HUES64 (cell line): ENCODE data around the gene CCDC92.

Experiments used
- H3K27ac ChIP-seq: 2 replicates; pipeline ENCODE4 v1.7.0; 2013; ENCODE audit warnings: low read depth, low read length, inconsistent platforms
- H3K27me3 ChIP-seq: 2 replicates; pipeline ENCODE4 v1.6.1; 2013; ENCODE audit warnings: mild to moderate bottlenecking, low read length; ENCODE audit not compliant: insufficient read depth
- H3K36me3 ChIP-seq: 2 replicates; pipeline ENCODE4 v1.6.1; 2013; ENCODE audit warnings: mild to moderate bottlenecking, low read length; ENCODE audit not compliant: insufficient read depth
- H3K4me1 ChIP-seq: 2 replicates; pipeline ENCODE4 v1.6.1; 2013; ENCODE audit warnings: mild to moderate bottlenecking, low read length, moderate library complexity; ENCODE audit not compliant: insufficient read depth
- H3K4me3 ChIP-seq: 2 replicates; pipeline ENCODE4 v1.5.1; 2013; ENCODE audit warnings: mild to moderate bottlenecking, low read length, moderate library complexity
- H3K9ac ChIP-seq: 2 replicates; pipeline ENCODE4 v1.6.1; 2013; ENCODE audit warnings: mild to moderate bottlenecking, low read depth, low read length
- H3K9me3 ChIP-seq: 2 replicates; pipeline ENCODE4 v1.6.1; 2013; ENCODE audit warnings: low read depth, low read length; ENCODE audit not compliant: insufficient read depth
- WGBS: fragments of 150-250, 120-280 bp; methylation state at CpG from one replicate; pipeline ENCODE4 v1.1.7; 2013; ENCODE audit warnings: missing lambda C conversion rate; 5-methylcytosine and 5-hydroxymethylcytosine counted together

CCDC92 gene

DNA sequence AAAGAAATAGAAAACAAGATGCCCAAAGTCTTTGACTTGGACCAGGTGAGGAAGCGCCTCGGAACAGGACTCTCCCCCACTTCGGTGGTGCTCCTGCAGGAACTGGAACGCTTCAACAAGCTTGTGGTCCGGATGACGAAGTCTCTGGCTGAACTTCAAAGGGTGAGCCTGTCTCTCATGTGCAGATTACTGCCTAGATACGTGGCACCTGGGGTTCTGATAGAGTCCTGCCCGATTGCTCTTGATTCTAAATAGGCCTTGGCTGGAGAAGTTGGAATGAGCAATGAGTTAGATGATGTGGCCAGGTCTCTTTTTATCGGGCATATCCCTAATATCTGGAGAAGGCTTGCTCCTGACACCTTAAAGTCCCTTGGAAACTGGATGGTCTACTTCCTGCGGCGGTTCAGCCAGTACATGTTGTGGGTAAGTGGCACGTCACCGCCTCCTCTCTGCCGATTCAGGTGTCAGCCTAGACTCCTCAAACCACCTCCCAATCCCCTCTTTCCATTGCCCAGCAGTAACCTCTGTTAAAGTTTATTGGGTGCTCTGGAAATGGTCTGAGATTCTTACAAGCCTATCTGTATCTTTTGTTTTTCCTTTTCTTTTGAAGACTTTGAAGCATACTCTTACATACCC lies 40.8 kb downstream of the CCDC92 start:
- 91% methylated on average over 14 of the region's 14 CpGs for WGBS
- no peaks in the 10 kb centered on the region for H3K36me3 ChIP-seq
- no peaks in the 10 kb centered on the region for H3K4me1 ChIP-seq
- H3K9ac ChIP-seq = no peak overlapping the region
- no peaks in the 10 kb centered on the region for H3K27me3 ChIP-seq
- H3K27ac ChIP-seq = no peak overlapping the region
- no peaks in the 10 kb centered on the region for H3K9me3 ChIP-seq
- H3K4me3 ChIP-seq = no peak overlapping the region

DNA sequence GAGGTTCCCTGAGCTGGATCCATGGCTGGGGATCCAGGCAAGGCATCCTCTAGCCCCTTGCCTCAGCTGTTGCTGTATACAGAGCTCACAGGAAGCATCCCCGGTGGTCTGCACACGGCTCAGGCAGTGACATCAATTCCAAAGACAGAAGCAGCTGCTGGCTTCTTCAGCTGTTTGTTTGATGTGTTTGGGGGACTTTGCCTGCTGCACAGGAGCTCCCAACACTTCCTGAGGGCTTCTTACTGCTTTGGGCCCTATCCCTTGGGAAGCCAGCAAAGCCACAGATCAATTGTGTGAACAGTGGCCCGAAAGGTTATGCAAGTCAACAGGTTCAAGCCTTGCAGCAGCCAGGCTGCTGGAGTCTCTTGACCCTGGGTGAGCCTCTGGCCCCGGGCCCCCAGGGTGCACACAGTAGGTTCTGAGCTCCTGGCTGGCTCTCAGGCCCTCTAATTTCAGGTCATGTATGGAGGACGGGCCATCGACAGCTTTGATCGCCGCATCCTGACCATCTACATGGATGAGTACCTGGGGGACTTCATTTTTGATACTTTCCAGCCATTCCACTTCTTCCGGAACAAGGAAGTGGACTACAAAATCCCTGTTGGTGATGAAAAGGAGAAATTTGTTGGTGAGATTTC lies 42.6 kb downstream of the CCDC92 start:
- Histone ChIP-seq H3K4me1 (no peaks in the 10 kb centered on the region), H3K4me3 (no peak overlapping the region), H3K27me3 (no peaks in the 10 kb centered on the region; the same call in 1 of the 2 replicates), H3K9ac (no peak overlapping the region), H3K36me3 (no peaks in the 10 kb centered on the region), H3K27ac (no peak overlapping the region), H3K9me3 (no peaks in the 10 kb centered on the region)
- WGBS = 95% methylated on average over 9 of the region's 9 CpGs

DNA sequence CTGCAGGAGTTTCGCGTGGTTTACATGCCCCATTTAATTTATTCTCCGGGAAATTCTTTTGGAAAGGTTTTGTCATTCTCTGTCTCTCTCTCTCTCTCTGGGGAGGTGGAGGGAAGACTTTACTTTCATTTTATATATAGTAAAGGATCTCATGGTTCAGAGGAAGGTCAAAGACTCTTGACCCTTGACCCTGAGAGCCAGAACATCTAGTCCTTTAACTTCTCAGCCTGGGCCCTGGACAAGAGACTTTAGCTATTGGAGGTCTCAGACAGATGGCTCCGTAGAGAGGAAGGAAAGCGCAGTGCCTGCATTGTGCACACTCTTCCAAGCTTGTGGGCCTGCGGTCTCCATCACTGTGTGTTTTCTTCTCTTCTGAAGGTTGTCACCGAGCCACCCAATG lies 43.7 kb downstream of the CCDC92 start:
- H3K27ac ChIP-seq = no peak overlapping the region
- H3K4me3 ChIP-seq = no peak overlapping the region
- no peaks in the 10 kb centered on the region for H3K36me3 ChIP-seq
- no peak overlapping the region for H3K9ac ChIP-seq
- 90% methylated on average over 4 of the region's 7 CpGs for WGBS
- H3K9me3 ChIP-seq = no peaks in the 10 kb centered on the region
- no peaks in the 10 kb centered on the region; the same call in 1 of the 2 replicates for H3K27me3 ChIP-seq
- H3K4me1 ChIP-seq = no peaks in the 10 kb centered on the region

DNA sequence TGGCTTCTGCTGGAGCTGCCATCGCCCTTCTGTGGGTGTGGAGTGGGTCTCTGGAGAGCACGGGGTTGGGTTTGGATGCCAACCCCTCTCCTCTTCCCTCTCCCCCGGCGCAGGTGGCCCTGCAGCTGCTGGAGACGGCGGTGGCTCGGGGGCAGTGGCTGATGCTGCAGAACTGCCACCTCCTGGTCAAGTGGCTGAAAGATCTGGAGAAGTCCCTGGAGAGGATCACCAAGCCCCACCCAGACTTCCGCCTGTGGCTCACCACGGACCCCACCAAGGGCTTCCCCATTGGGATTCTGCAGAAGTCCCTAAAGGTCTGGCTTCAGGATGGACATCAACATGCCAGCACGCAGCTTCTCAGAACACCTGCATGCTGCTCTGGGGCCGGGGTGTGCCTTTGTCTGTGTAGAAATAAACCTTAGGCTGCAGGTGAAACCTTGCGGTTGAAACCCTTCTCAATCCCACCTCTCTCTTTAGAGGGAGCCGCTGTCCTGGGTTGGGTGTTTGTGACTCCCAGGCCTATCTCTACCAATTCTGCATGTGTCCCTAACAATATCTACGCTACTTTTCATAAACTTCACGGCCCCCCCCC lies 44.3 kb downstream of the CCDC92 start:
- Histone ChIP-seq H3K9ac (no peak overlapping the region), H3K4me3 (no peak overlapping the region), H3K36me3 (no peaks in the 10 kb centered on the region), H3K4me1 (no peaks in the 10 kb centered on the region), H3K27ac (no peak overlapping the region), H3K9me3 (no peaks in the 10 kb centered on the region), H3K27me3 (no peaks in the 10 kb centered on the region; the same call in 1 of the 2 replicates)
- 86% methylated on average over 15 of the region's 15 CpGs for WGBS

DNA sequence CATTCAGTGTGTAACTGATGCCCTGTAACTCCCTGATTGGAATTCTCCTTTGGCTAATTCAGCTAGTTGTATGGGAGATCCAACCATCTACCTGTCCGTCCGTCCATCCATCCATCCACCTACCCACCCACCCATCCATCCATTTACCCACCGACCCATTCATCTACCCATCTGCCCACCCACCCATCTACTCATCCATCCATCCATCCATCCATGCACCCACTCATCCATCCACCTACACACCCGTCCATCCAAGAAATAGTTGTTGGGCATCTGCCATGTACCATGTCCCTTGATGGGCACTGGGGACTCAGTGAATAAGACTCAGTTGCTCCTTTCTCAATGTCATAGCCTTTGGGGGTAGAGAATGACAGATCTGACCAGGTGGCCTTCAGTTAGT lies 48.1 kb downstream of the CCDC92 start:
- no peak overlapping the region for H3K4me3 ChIP-seq
- no peaks in the 10 kb centered on the region for H3K36me3 ChIP-seq
- no peak overlapping the region for H3K9ac ChIP-seq
- H3K4me1 ChIP-seq = no peaks in the 10 kb centered on the region
- 87% methylated on average over 4 of the region's 4 CpGs for WGBS
- H3K27me3 ChIP-seq = no peaks in the 10 kb centered on the region; the same call in 1 of the 2 replicates
- H3K27ac ChIP-seq = no peak overlapping the region
- H3K9me3 ChIP-seq = no peaks in the 10 kb centered on the region

DNA sequence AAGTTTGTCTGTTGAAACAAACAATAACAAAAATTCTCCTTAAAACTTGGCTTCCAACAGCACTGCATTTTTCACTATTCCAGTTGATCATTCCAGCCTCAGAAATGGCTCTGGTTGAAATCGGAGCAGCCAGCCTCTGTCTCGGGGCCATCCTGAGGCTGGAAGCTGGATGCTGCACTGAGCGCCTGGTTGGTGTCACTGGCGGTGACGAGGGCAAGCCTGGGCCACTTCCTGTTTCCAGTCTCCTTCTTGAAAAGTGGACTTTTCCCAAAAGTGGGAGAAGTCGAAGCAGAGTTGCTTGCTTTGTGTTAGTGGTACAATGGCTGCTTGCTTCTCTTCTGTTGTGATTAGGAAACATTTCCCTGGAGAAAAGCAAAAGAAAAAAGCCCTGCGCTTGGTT lies 48.7 kb downstream of the CCDC92 start:
- no peaks in the 10 kb centered on the region; the same call in 1 of the 2 replicates for H3K27me3 ChIP-seq
- H3K9ac ChIP-seq = no peak overlapping the region
- WGBS = 92% methylated on average over 7 of the region's 7 CpGs
- H3K4me3 ChIP-seq = no peak overlapping the region
- no peaks in the 10 kb centered on the region for H3K36me3 ChIP-seq
- H3K4me1 ChIP-seq = no peaks in the 10 kb centered on the region
- no peaks in the 10 kb centered on the region for H3K9me3 ChIP-seq
- H3K27ac ChIP-seq = no peak overlapping the region

DNA sequence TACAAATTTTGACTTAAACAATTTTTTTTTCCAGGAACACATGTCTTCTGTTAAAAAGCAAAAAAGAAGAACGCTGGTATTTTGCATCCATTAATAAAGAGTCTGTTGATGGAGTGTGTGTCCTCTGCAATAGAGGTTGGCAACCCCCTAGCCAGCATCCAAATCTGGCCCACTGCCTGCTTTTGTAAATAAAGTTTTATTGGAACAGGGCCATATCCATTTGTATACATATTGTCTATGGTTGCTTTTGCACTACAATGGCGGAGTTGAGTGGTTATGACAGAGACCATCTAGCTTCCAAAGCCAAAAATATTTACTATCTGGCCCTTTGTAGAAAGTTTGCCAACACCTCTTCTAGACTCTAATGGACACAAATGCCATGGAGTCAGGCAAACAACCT lies 49.6 kb downstream of the CCDC92 start:
- Histone ChIP-seq H3K4me3 (no peak overlapping the region), H3K9me3 (no peaks in the 10 kb centered on the region), H3K36me3 (no peaks in the 10 kb centered on the region), H3K4me1 (no peaks in the 10 kb centered on the region), H3K27me3 (no peaks in the 10 kb centered on the region; the same call in 1 of the 2 replicates), H3K27ac (no peak overlapping the region), H3K9ac (no peak overlapping the region)
- WGBS = 83% methylated on average over 2 of the region's 2 CpGs

DNA sequence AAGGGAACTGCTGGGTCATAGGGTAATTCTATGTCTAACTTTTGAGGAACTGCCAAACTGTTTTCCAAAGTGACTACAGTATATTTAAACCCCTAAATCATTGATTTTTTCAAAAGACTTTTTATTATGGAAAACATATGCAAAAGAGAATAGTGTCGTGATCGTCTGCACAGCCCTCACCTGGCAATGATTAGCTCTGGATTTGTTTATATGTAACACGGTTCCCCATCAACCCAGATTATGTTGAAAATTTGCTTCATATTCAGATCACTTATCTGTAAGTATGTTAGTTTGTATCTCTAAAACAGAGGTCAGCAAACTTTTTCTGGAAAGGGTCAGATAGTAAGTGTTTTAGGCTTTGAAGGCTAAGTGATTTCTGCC lies 52.7 kb downstream of the CCDC92 start:
- no peaks in the 10 kb centered on the region for H3K4me1 ChIP-seq
- 88% methylated on average over 2 of the region's 3 CpGs for WGBS
- H3K4me3 ChIP-seq = no peak overlapping the region
- no peak overlapping the region for H3K27ac ChIP-seq
- H3K9me3 ChIP-seq = no peaks in the 10 kb centered on the region
- no peaks in the 10 kb centered on the region for H3K36me3 ChIP-seq
- no peak overlapping the region for H3K9ac ChIP-seq
- H3K27me3 ChIP-seq = peaks cover 2% of the 10 kb centered on the region; the same call in 1 of the 2 replicates

DNA sequence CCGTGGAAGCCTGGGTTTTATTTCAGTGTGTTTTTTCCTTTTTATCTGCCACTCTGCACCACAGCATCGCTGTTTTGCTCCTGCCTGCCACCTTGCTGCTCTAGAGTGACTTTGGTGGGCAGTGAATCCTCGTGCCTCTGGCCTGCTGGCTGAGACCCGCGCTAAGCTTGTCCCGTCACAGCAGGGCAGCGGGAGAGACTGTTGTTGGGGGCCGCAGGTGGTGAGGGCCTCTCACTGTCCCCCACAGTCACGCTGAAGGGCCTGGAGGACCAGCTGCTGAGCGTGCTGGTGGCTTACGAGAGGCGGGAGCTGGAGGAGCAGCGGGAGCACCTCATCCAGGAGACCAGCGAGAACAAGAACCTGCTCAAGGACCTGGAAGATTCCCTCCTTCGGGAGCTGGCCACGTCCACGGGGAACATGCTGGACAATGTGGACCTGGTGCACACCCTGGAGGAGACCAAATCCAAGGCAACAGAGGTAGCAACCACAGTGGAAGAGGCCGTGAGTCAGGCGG lies 55.2 kb downstream of the CCDC92 start:
- no peaks in the 10 kb centered on the region for H3K36me3 ChIP-seq
- WGBS = 88% methylated on average over 19 of the region's 19 CpGs
- H3K9me3 ChIP-seq = no peaks in the 10 kb centered on the region
- H3K27me3 ChIP-seq = peaks cover 2% of the 10 kb centered on the region
- no peak overlapping the region for H3K27ac ChIP-seq
- no peaks in the 10 kb centered on the region for H3K4me1 ChIP-seq
- H3K4me3 ChIP-seq = no peak overlapping the region
- no peak overlapping the region for H3K9ac ChIP-seq

DNA sequence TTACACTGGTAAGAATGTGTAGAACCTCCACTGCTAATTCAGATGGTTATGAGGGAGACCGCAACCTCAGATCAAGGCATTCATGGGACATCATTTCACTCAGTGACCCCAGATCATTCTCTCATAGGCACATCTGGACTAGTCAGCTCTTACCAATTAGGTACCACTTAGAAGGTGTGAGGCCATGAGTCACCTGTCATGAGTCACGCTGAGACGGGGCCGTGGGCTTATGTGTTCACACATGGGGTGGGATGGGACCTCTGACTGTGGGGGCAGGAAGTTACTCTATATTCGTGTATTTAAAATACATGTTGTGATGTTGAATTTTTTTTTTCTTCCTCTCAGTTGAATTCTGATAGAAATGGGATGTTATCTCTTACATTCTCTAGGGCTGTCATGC lies 55.9 kb downstream of the CCDC92 start:
- H3K9me3 ChIP-seq = no peaks in the 10 kb centered on the region
- H3K4me1 ChIP-seq = no peaks in the 10 kb centered on the region
- no peaks in the 10 kb centered on the region for H3K36me3 ChIP-seq
- WGBS = 89% methylated on average over 5 of the region's 5 CpGs
- H3K4me3 ChIP-seq = no peak overlapping the region
- H3K9ac ChIP-seq = no peak overlapping the region
- H3K27me3 ChIP-seq = peaks cover 2% of the 10 kb centered on the region
- no peak overlapping the region for H3K27ac ChIP-seq

DNA sequence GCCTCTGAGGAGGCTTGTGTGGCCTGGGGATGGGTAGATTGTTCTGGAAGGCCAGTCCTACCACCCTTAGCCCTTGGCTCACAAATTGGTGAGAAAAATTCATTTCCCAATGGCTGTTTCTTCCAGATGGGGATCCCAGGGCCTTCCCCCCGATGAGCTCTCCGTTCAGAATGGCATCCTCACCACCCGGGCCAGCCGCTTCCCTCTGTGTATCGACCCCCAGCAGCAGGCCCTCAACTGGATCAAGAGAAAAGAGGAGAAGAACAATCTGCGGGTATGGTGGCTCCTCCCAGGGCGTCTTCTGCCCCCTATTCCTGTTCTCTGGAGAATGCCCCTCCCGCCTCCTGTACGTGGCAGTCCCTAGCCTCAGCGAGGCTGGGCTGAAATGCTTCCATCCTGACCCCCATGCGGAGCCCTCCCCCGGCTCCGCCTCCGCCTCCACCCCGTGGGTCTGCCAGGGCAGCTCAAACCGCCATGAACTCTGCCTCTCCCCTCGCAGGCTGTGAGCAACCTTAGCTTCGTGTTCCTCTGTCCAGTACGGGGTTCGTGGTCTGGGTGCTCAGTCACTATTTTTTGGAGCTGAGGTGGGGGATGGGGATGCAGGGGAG lies 57.8 kb downstream of the CCDC92 start:
- 51% methylated on average over 19 of the region's 20 CpGs for WGBS
- no peak overlapping the region for H3K4me3 ChIP-seq
- no peaks in the 10 kb centered on the region for H3K36me3 ChIP-seq
- peaks cover 2% of the 10 kb centered on the region for H3K27me3 ChIP-seq
- no peaks in the 10 kb centered on the region for H3K4me1 ChIP-seq
- H3K9ac ChIP-seq = no peak overlapping the region
- H3K9me3 ChIP-seq = no peaks in the 10 kb centered on the region
- no peak overlapping the region for H3K27ac ChIP-seq
